Suprapubic skin (tissue), 4 donors: ENCODE measurements around the gene KCNN2. TPM values are rescaled to one million over a fixed set of nuclear protein-coding genes. Genes with fewer than 3 reads are reported as not detected.

Experiments
- DNase-seq, 2 donors: peaks; one replicate each; pipeline ENCODE4 v3.0.0-alpha.2; 2019; ENCODE audit warnings: low spot score in 2 of 2
- H3K27ac ChIP-seq: fragments of 200-600 bp; sonication (generic); one replicate; pipeline ENCODE4 v1.5.1; 2019
- H3K27me3 ChIP-seq: fragments of 200-600 bp; sonication (generic); one replicate; pipeline ENCODE4 v1.5.1; 2019
- H3K36me3 ChIP-seq: fragments of 200-600 bp; sonication (generic); one replicate; pipeline ENCODE4 v1.5.1; 2019
- H3K4me1 ChIP-seq: fragments of 200-600 bp; sonication (generic); one replicate; pipeline ENCODE4 v1.5.1; 2019
- H3K4me3 ChIP-seq: fragments of 200-600 bp; sonication (generic); one replicate; pipeline ENCODE4 v1.5.1; 2019; ENCODE audit warnings: mild to moderate bottlenecking
- H3K9me3 ChIP-seq: fragments of 200-600 bp; sonication (generic); one replicate; pipeline ENCODE4 v1.5.1; 2019
- EP300 ChIP-seq: sonication (generic); formaldehyde crosslinking; IDR thresholded peaks from one replicate; pipeline ENCODE4 v1.6.1; 2017; ENCODE audit warnings: antibody characterized with exemption
- POLR2A ChIP-seq, 2 donors: fragments of 450-650 bp; IDR thresholded peaks; one replicate each; pipeline ENCODE4 v1.6.1; 2017; ENCODE audit warnings: antibody characterized with exemption in 2 of 2, mild to moderate bottlenecking in 2 of 2, moderate library complexity in 2 of 2
- POLR2AphosphoS5 ChIP-seq, 3 donors: sonication (generic); formaldehyde crosslinking; IDR thresholded peaks; one replicate each; pipeline ENCODE4 v1.6.1; 2017; ENCODE audit warnings: antibody characterized with exemption in 3 of 3
- WGBS: methylation state at CpG from one replicate; pipeline ENCODE4 v1.1.5; 2018; 5-methylcytosine and 5-hydroxymethylcytosine counted together
- total RNA-seq, 4 donors: library from RNA; depleted of rRNA; stranded (reverse); fragments of >200 nt; gene quantifications; one replicate each; pipeline ENCODE4 v1.1.0, GENCODE V29; 2016
- TF ChIP-seq, protein P1 (sequence below), 2 donors: fragments of 200-600 bp in 1 of 2; fragments of 450-650 bp in 1 of 2; sonication (generic) in 1 of 2; IDR thresholded peaks; one replicate each; pipeline ENCODE4 v1.5.1; 2016 to 2019; ENCODE audit warnings: antibody characterized with exemption in 2 of 2, mild to moderate bottlenecking in 1 of 2, moderate library complexity in 1 of 2

KCNN2 gene
- total RNA-seq, 4 donors from 2014 or later: 0.62 to 3.2 (median 2.0) TPM

GRCh38 chr5:114360816-114361723 lies 800 bp upstream of the KCNN2 start:
- peaks cover 47% of the 10 kb centered on the region for H3K27me3 ChIP-seq
- DNase-seq: no peak
- 3% methylated on average over 10 of the region's 78 CpGs for WGBS

GRCh38 chr5:114362197-114362976 lies 517 bp downstream of the KCNN2 start:
- H3K4me3 ChIP-seq: peak overlapping the region; percentile 47
- H3K27me3 ChIP-seq: peaks cover 47% of the 10 kb centered on the region
- H3K4me1 ChIP-seq: peaks cover 37% of the 10 kb centered on the region
- DNase-seq: peak in 1 of 2 donors; percentile 71
- TF ChIP-seq POLR2AphosphoS5 (IDR thresholded peaks at IDR 0.05) (no peak), POLR2A (IDR thresholded peaks at IDR 0.05) (no peak)
- WGBS: 0% methylated on average over 2 of the region's 87 CpGs
- H3K27ac ChIP-seq: no peak overlapping the region
- no peaks in the 10 kb centered on the region for H3K9me3 ChIP-seq
- no peaks in the 10 kb centered on the region for H3K36me3 ChIP-seq

More at GRCh38 chr5:114360816-114361723, 800 bp upstream of the KCNN2 start:
- Histone ChIP-seq H3K27ac (no peak overlapping the region), H3K36me3 (no peaks in the 10 kb centered on the region), H3K4me3 (peak overlapping the region; percentile 47), H3K9me3 (no peaks in the 10 kb centered on the region), H3K4me1 (peaks cover 37% of the 10 kb centered on the region)
- TF ChIP-seq POLR2AphosphoS5 (IDR thresholded peaks at IDR 0.05) (no peak), EP300 (no peak), POLR2A (IDR thresholded peaks at IDR 0.05) (no peak)
- TF ChIP-seq, protein P1, sequence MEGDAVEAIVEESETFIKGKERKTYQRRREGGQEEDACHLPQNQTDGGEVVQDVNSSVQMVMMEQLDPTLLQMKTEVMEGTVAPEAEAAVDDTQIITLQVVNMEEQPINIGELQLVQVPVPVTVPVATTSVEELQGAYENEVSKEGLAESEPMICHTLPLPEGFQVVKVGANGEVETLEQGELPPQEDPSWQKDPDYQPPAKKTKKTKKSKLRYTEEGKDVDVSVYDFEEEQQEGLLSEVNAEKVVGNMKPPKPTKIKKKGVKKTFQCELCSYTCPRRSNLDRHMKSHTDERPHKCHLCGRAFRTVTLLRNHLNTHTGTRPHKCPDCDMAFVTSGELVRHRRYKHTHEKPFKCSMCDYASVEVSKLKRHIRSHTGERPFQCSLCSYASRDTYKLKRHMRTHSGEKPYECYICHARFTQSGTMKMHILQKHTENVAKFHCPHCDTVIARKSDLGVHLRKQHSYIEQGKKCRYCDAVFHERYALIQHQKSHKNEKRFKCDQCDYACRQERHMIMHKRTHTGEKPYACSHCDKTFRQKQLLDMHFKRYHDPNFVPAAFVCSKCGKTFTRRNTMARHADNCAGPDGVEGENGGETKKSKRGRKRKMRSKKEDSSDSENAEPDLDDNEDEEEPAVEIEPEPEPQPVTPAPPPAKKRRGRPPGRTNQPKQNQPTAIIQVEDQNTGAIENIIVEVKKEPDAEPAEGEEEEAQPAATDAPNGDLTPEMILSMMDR (IDR thresholded peaks at IDR 0.05): no peak

GRCh38 chr5:114362977-114363761 lies 1.3 kb downstream of the KCNN2 start:
- no peaks in the 10 kb centered on the region for H3K36me3 ChIP-seq
- peaks cover 47% of the 10 kb centered on the region for H3K27me3 ChIP-seq
- TF ChIP-seq POLR2AphosphoS5 (IDR thresholded peaks at IDR 0.05) (no peak), POLR2A (IDR thresholded peaks at IDR 0.05) (no peak), EP300 (no peak)
- TF ChIP-seq, protein P1 (IDR thresholded peaks at IDR 0.05): no peak
- H3K4me1 ChIP-seq: peaks cover 37% of the 10 kb centered on the region
- H3K27ac ChIP-seq: no peak overlapping the region
- peak overlapping the region; percentile 47 for H3K4me3 ChIP-seq
- WGBS: 0% methylated on average over 21 of the region's 62 CpGs
- peak in 1 of 2 donors; percentile 76 for DNase-seq
- no peaks in the 10 kb centered on the region for H3K9me3 ChIP-seq

GRCh38 chr5:114363837-114364236 lies 2.0 kb downstream of the KCNN2 start:
- Histone ChIP-seq H3K27me3 (peaks cover 47% of the 10 kb centered on the region), H3K27ac (no peak overlapping the region), H3K36me3 (no peaks in the 10 kb centered on the region), H3K4me3 (peak overlapping the region; percentile 47), H3K9me3 (no peaks in the 10 kb centered on the region), H3K4me1 (peaks cover 37% of the 10 kb centered on the region)
- WGBS: 16% methylated on average over 10 of the region's 10 CpGs
- DNase-seq: no peak
- TF ChIP-seq POLR2A (IDR thresholded peaks at IDR 0.05) (no peak), POLR2AphosphoS5 (IDR thresholded peaks at IDR 0.05) (no peak), EP300 (no peak)
- TF ChIP-seq, protein P1 (IDR thresholded peaks at IDR 0.05): no peak

DNA sequence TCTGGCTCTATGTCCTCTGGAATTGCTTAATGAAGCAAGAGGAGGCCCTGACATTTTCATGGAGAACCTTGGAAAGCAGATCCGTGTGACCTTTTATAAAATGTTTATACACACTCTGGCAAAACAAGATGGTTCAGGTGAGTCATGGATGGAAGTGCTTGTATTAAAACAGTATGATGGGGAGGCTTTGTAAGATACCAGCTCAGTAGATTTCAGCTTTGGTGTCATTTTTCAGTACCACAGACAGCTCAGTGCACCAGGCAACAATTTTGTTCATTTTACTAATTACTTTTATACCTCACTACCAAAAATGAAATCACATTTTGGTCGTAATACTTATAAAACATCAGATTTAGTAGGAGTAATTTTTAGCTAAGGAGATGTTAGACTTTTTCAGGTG lies 5.2 kb downstream of the KCNN2 start:
- WGBS: 42% methylated on average over 2 of the region's 2 CpGs

More for the DNA sequence above, 5.2 kb downstream of the KCNN2 start:
- Histone ChIP-seq H3K27ac (no peak overlapping the region), H3K4me1 (peaks cover 20% of the 10 kb centered on the region), H3K4me3 (no peak overlapping the region), H3K36me3 (no peaks in the 10 kb centered on the region), H3K9me3 (no peaks in the 10 kb centered on the region), H3K27me3 (peaks cover 22% of the 10 kb centered on the region)
- no peak for TF ChIP-seq POLR2A (IDR thresholded peaks at IDR 0.05)
- TF ChIP-seq, protein P1 (IDR thresholded peaks at IDR 0.05): no peak
- TF ChIP-seq EP300: no peak
- TF ChIP-seq POLR2AphosphoS5 (IDR thresholded peaks at IDR 0.05): no peak
- DNase-seq: no peak
